ENCODE data around the gene C6orf15.
"Not testable (repeated sequence)": the region's sequence is repeated elsewhere in the genome, so short reads cannot be mapped to it uniquely, and the experiment has no call there.

Gene C6orf15

GRCh38 chr6:31067891-31068668 lies 44.3 kb downstream of the C6orf15 start:
- not testable (repeated sequence) for DNase-seq (ENCODE audit: low spot score)

- not testable (repeated sequence) for DNase-seq (ENCODE audit: low spot score)
These were observed 45.3 kb downstream of the C6orf15 start for GRCh38 chr6:31067028-31067427.

GRCh38 chr6:31065556-31065955 lies 46.8 kb downstream of the C6orf15 start:
- no peak for DNase-seq (ENCODE audit: low spot score)

- no peak for DNase-seq (ENCODE audit: low spot score)
These were observed 48.4 kb downstream of the C6orf15 start for GRCh38 chr6:31063906-31064435.

Measured in AG08396 (cell line).